Measurements from ENCODE around the gene FAM76B. TPM values are rescaled to one million over a fixed set of nuclear protein-coding genes. Genes with fewer than 3 reads are reported as not detected.
A peak's percentile ranks its signal among the peaks of the same experiment; 100 is the strongest.

The FAM76B gene
- total RNA-seq, 2 donors from 2014 or later, result 36.5 to 40.2 TPM

GRCh38 chr11:95767498-95767897, 22.1 kb downstream of the FAM76B start:
- H3K4me1 Mint-ChIP-seq, result no peaks in the 10 kb centered on the region
- 80 to 88% methylated on average over 1 of the region's 1 CpG for WGBS, 2 experiments (ENCODE audit: insufficient coverage in 1 of 2, insufficient read length in 1 of 2)
- peaks cover 11% of the 10 kb centered on the region for H3K36me3 Mint-ChIP-seq (ENCODE audit: low read depth)

GRCh38 chr11:95766701-95767100, 22.9 kb downstream of the FAM76B start:
- H3K4me3 ChIP-seq (ENCODE audit: low read length), result no peak overlapping the region
- no peaks in the 10 kb centered on the region for H3K27me3 ChIP-seq (ENCODE audit: control insufficient read depth, insufficient read depth, low read length, poor library complexity, severe bottlenecking)
- Mint-ChIP-seq H3K4me3 (no peak overlapping the region), H3K36me3 (ENCODE audit: low read depth) (peaks cover 9% of the 10 kb centered on the region), H3K9me3 (no peaks in the 10 kb centered on the region), H3K27me3 (ENCODE audit: insufficient read depth) (no peaks in the 10 kb centered on the region), H3K27ac (no peak overlapping the region), H3K4me1 (no peaks in the 10 kb centered on the region)
- H3K36me3 ChIP-seq (ENCODE audit: control insufficient read depth, insufficient read depth, low read length), result peaks cover 28% of the 10 kb centered on the region
- DNase-seq, result no peak
- no peaks in the 10 kb centered on the region for H3K4me1 ChIP-seq (ENCODE audit: control insufficient read depth, insufficient read depth, low read length)
- no peak overlapping the region for H3K27ac ChIP-seq (ENCODE audit: low read depth, low read length)
- H3K9ac ChIP-seq (ENCODE audit: extremely low read depth, low read length, poor library complexity, severe bottlenecking), result no peak overlapping the region
- no peaks in the 10 kb centered on the region for H3K9me3 ChIP-seq (ENCODE audit: control insufficient read depth, low read length)
- 97% methylated on average over 2 of the region's 3 CpGs; no CpG with 5 or more reads in 1 of the 2 experiments for WGBS, 2 experiments (ENCODE audit: insufficient coverage in 1 of 2, insufficient read length in 1 of 2)
- TF ChIP-seq CTCF (conservative IDR thresholded peaks at IDR 0.05), result no peak

More at GRCh38 chr11:95767498-95767897, 22.1 kb downstream of the FAM76B start:
- Mint-ChIP-seq H3K9me3 (no peaks in the 10 kb centered on the region), H3K27ac (no peak overlapping the region), H3K4me3 (no peak overlapping the region), H3K27me3 (ENCODE audit: insufficient read depth) (no peaks in the 10 kb centered on the region)
- TF ChIP-seq CTCF (conservative IDR thresholded peaks at IDR 0.05), result no peak
- H3K36me3 ChIP-seq (ENCODE audit: control insufficient read depth, insufficient read depth, low read length), result peaks cover 35% of the 10 kb centered on the region
- no peak for DNase-seq
- H3K4me3 ChIP-seq (ENCODE audit: low read length), result no peak overlapping the region
- H3K4me1 ChIP-seq (ENCODE audit: control insufficient read depth, insufficient read depth, low read length), result no peaks in the 10 kb centered on the region
- H3K27ac ChIP-seq (ENCODE audit: low read depth, low read length), result no peak overlapping the region
- H3K9me3 ChIP-seq (ENCODE audit: control insufficient read depth, low read length), result no peaks in the 10 kb centered on the region
- H3K27me3 ChIP-seq (ENCODE audit: control insufficient read depth, insufficient read depth, low read length, poor library complexity, severe bottlenecking), result no peaks in the 10 kb centered on the region
- H3K9ac ChIP-seq (ENCODE audit: extremely low read depth, low read length, poor library complexity, severe bottlenecking), result no peak overlapping the region

GRCh38 chr11:95764267-95764898, 25.2 kb downstream of the FAM76B start:
- no peaks in the 10 kb centered on the region for H3K27me3 Mint-ChIP-seq (ENCODE audit: insufficient read depth)
- no peak overlapping the region for H3K4me3 Mint-ChIP-seq
- peaks cover 2% of the 10 kb centered on the region for H3K36me3 Mint-ChIP-seq (ENCODE audit: low read depth)
- peak; percentile 86 for TF ChIP-seq CTCF (conservative IDR thresholded peaks at IDR 0.05)
- Histone ChIP-seq H3K36me3 (ENCODE audit: control insufficient read depth, insufficient read depth, low read length) (peaks cover 9% of the 10 kb centered on the region), H3K27me3 (ENCODE audit: control insufficient read depth, insufficient read depth, low read length, poor library complexity, severe bottlenecking) (no peaks in the 10 kb centered on the region), H3K4me1 (ENCODE audit: control insufficient read depth, insufficient read depth, low read length) (no peaks in the 10 kb centered on the region), H3K9me3 (ENCODE audit: control insufficient read depth, low read length) (no peaks in the 10 kb centered on the region), H3K9ac (ENCODE audit: extremely low read depth, low read length, poor library complexity, severe bottlenecking) (no peak overlapping the region), H3K4me3 (ENCODE audit: low read length) (no peak overlapping the region), H3K27ac (ENCODE audit: low read depth, low read length) (no peak overlapping the region)
- 13 to 39% methylated on average over 3 to 4 of the region's 4 CpGs for WGBS, 2 experiments (ENCODE audit: insufficient coverage in 1 of 2, insufficient read length in 1 of 2)
- no peaks in the 10 kb centered on the region for H3K9me3 Mint-ChIP-seq
- DNase-seq, result no peak
- no peaks in the 10 kb centered on the region for H3K4me1 Mint-ChIP-seq
- no peak overlapping the region for H3K27ac Mint-ChIP-seq
